Gastroesophageal sphincter (tissue), 4 donors: ENCODE results near the gene SLAMF9. TPM values are rescaled to one million over a fixed set of nuclear protein-coding genes. Genes with fewer than 3 reads are reported as not detected.

Experiments used
- ATAC-seq: fragments of 150-250 bp; one replicate; pipeline ENCODE4 v1.9.1; 2016; ENCODE audit warnings: mild to moderate bottlenecking, moderate library complexity
- H3K27ac ChIP-seq, 4 donors: fragments of 200-600 bp; sonication (generic) in 3 of 4; 1 replicate in 3 of 4; 2 replicates in 1 of 4; pipeline ENCODE4 v1.5.1; 2016 to 2019
- H3K27me3 ChIP-seq: fragments of 200-600 bp; sonication (generic); one replicate; pipeline ENCODE4 v1.5.1; 2019
- H3K36me3 ChIP-seq, 2 donors: fragments of 200-600 bp; sonication (generic); one replicate each; pipeline ENCODE4 v1.5.1; 2019; ENCODE audit warnings: control low read depth in 1 of 2
- H3K4me1 ChIP-seq, 3 donors: fragments of 200-600 bp; sonication (generic); 1 replicate in 2 of 3; 2 replicates in 1 of 3; pipeline ENCODE4 v1.5.1; 2016 to 2019; ENCODE audit warnings: control low read depth in 2 of 3
- H3K4me3 ChIP-seq, 2 donors: fragments of 200-600 bp; sonication (generic); one replicate each; pipeline ENCODE4 v1.5.1; 2019; ENCODE audit warnings: mild to moderate bottlenecking in 1 of 2, moderate library complexity in 1 of 2
- H3K9me3 ChIP-seq, 3 donors: fragments of 200-600 bp; sonication (generic); one replicate each; pipeline ENCODE4 v1.5.1; 2017 to 2019; ENCODE audit warnings: control low read depth in 2 of 3
- CTCF ChIP-seq, 4 experiments: fragments of 200-600 bp in 2 of 4; fragments of 450-650 bp in 2 of 4; sonication (generic) in 1 of 4; IDR thresholded peaks; one replicate each; pipeline ENCODE4 v1.5.1; 2017 to 2019; ENCODE audit warnings: antibody characterized with exemption in 4 of 4, mild to moderate bottlenecking in 2 of 4, moderate library complexity in 2 of 4
- EP300 ChIP-seq: sonication (generic); formaldehyde crosslinking; IDR thresholded peaks from one replicate; pipeline ENCODE4 v1.6.1; 2017; ENCODE audit warnings: antibody characterized with exemption, mild to moderate bottlenecking
- POLR2A ChIP-seq, 2 donors: fragments of 450-650 bp; IDR thresholded peaks; one replicate each; pipeline ENCODE4 v1.6.1; 2017; ENCODE audit warnings: antibody characterized with exemption in 2 of 2, mild to moderate bottlenecking in 2 of 2, moderate library complexity in 1 of 2
- POLR2AphosphoS5 ChIP-seq: sonication (generic); formaldehyde crosslinking; IDR thresholded peaks from one replicate; pipeline ENCODE4 v1.6.1; 2017; ENCODE audit warnings: antibody characterized with exemption
- WGBS, 2 donors: methylation state at CpG; one replicate each; pipeline ENCODE4 v1.1.5; 2018; ENCODE audit warnings: low coverage in 1 of 2; 5-methylcytosine and 5-hydroxymethylcytosine counted together
- total RNA-seq, 4 donors: library from RNA; depleted of rRNA; stranded (reverse); fragments of >200 nt; gene quantifications; one replicate each; pipeline ENCODE4 v1.1.0, GENCODE V29; 2016

The SLAMF9 gene
- total RNA-seq, 4 donors from 2014 or later = not detected

DNA sequence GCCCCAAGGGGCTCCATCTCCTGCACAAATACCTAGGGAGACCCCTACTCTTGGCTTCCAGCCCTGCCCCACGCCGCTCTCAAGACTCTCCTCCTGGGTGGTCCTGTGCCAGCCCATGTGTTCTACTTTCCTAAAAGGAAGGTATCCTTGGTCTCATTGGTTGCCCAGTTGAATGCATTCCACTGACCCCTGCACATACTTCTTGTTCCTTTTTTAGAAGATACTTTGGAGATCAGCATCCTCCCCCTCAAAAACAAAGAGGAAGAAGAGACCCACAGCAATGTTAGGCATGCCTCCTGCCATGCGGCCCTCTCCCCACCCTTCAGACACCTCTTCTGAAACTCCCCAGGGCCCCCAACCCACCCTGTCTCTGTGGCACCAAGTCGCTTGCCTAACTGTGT lies 4.1 kb downstream of the SLAMF9 start:
- Histone ChIP-seq H3K4me3 (no peak overlapping the region), H3K27me3 (peaks cover 17% of the 10 kb centered on the region), H3K36me3 (no peaks in the 10 kb centered on the region), H3K27ac (no peak overlapping the region), H3K9me3 (no peaks in the 10 kb centered on the region), H3K4me1 (peaks cover 3 to 14% (median 5%) of the 10 kb centered on the region in 3 donors)
- no peak for TF ChIP-seq CTCF (IDR thresholded peaks at IDR 0.05)
- TF ChIP-seq POLR2AphosphoS5 = no peak
- TF ChIP-seq EP300 = no peak
- TF ChIP-seq POLR2A (IDR thresholded peaks at IDR 0.05) = no peak
- ATAC-seq = no peak
- 92% methylated on average over 4 of the region's 4 CpGs; no CpG with 5 or more reads in 1 of the 2 donors for WGBS, 2 donors

- peaks cover 3 to 16% (median 5%) of the 10 kb centered on the region in 3 donors for H3K4me1 ChIP-seq
- no peak for TF ChIP-seq POLR2A (IDR thresholded peaks at IDR 0.05)
- TF ChIP-seq EP300 = no peak
- TF ChIP-seq POLR2AphosphoS5 = no peak
- TF ChIP-seq CTCF (IDR thresholded peaks at IDR 0.05) = no peak
- no peak overlapping the region for H3K27ac ChIP-seq
- H3K9me3 ChIP-seq = no peaks in the 10 kb centered on the region
- H3K36me3 ChIP-seq = no peaks in the 10 kb centered on the region
- ATAC-seq = no peak
- H3K4me3 ChIP-seq = no peak overlapping the region
- WGBS, 2 donors = 30 to 81% methylated on average over 4 to 6 of the region's 6 CpGs
- peaks cover 20% of the 10 kb centered on the region for H3K27me3 ChIP-seq
Observed at GRCh38 chr1:159949123-159949522, 4.9 kb downstream of the SLAMF9 start.

GRCh38 chr1:159947942-159948341 lies 6.1 kb downstream of the SLAMF9 start:
- Histone ChIP-seq H3K4me3 (no peak overlapping the region), H3K4me1 (peaks cover 3 to 16% (median 5%) of the 10 kb centered on the region in 3 donors), H3K27me3 (peaks cover 22% of the 10 kb centered on the region), H3K27ac (no peak overlapping the region), H3K9me3 (no peaks in the 10 kb centered on the region), H3K36me3 (no peaks in the 10 kb centered on the region)
- WGBS, 2 donors = 46 to 82% methylated on average over 1 of the region's 1 CpG
- ATAC-seq = no peak
- TF ChIP-seq POLR2A (IDR thresholded peaks at IDR 0.05) (no peak), CTCF (IDR thresholded peaks at IDR 0.05) (no peak), EP300 (no peak), POLR2AphosphoS5 (no peak)

GRCh38 chr1:159946242-159947187 lies 7.5 kb downstream of the SLAMF9 start:
- WGBS, 2 donors = 78 to 90% methylated on average over 2 to 3 of the region's 9 CpGs
- peak overlapping the region in 1 of 4 donors; percentile 46 for H3K27ac ChIP-seq
- peaks cover 3 to 16% (median 5%) of the 10 kb centered on the region in 3 donors for H3K4me1 ChIP-seq
- no peak for TF ChIP-seq EP300
- peak; percentile 23 for ATAC-seq
- H3K4me3 ChIP-seq = peak overlapping the region in 1 of 2 donors; percentile 50
- H3K9me3 ChIP-seq = no peaks in the 10 kb centered on the region
- peaks cover 34% of the 10 kb centered on the region for H3K27me3 ChIP-seq
- no peaks in the 10 kb centered on the region for H3K36me3 ChIP-seq

- Histone ChIP-seq H3K9me3 (no peaks in the 10 kb centered on the region), H3K36me3 (no peaks in the 10 kb centered on the region), H3K27ac (peak within 1 kb of the TSS in 1 of 4 donors; percentile 46), H3K4me3 (peak within 1 kb of the TSS; percentile 22 to 50), H3K4me1 (peaks cover 3 to 16% (median 5%) of the 10 kb centered on the region in 3 donors), H3K27me3 (peaks cover 43% of the 10 kb centered on the region)
- 0 to 5% methylated on average over 7 to 11 of the region's 58 CpGs for WGBS, 2 donors
- TF ChIP-seq POLR2A (IDR thresholded peaks at IDR 0.05) (no peak), POLR2AphosphoS5 (no peak), CTCF (IDR thresholded peaks at IDR 0.05) (peak in 3 of 4 experiments; percentile 49 to 77 (median 55)), EP300 (no peak)
- peak; percentile 91 for ATAC-seq
Observed at GRCh38 chr1:159945483-159946241, 8.4 kb downstream of the SLAMF9 start, which contains the start of gene IGSF9. IGSF9 (minus strand) TSS chr1:159945613; CDS start chr1:159943454, 2,159 bp downstream.
